Lung microvascular endothelial cell (primary cell): ENCODE results near the gene MXD3. TPM values are rescaled to one million over a fixed set of nuclear protein-coding genes. Genes with fewer than 3 reads are reported as not detected.
A peak's percentile ranks its signal among the peaks of the same experiment; 100 is the strongest.
"Not testable (repeated sequence)": the region's sequence is repeated elsewhere in the genome, so short reads cannot be mapped to it uniquely, and the experiment has no call there.

Source experiments
- DNase-seq, 2 donors: peaks; one replicate each; pipeline versions ENCODE4 v3.0.0 to v3.0.0-alpha.2; 2010; ENCODE audit warnings: low read depth in 2 of 2
- total RNA-seq: library from RNA; depleted of rRNA; stranded (reverse); fragments of >200 nt; gene quantifications from 2 replicates; pipeline ENCODE4 v1.2.1, GENCODE V29; 2014

The MXD3 gene
- total RNA-seq, 1 donor from 2014 or later = 8.1 TPM

DNA sequence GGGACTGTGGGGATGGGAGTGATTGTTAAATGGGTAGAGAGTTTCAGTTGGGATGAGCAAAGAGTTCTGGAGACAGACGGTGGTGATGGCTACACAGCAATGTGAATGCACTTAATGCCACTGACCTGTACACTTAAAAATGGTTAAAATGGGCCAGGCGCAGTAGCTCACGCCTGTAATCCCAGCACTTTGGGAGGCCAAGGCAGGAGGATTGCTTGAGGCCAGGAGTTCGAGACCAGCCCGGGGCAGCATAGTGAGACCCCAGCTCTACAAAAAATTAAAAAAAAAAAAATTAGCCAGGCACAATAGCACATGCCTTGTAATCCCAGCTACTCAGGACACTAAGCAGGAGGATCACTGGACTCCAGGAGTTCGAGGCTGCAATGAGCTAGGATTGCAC, 32.1 kb upstream of the MXD3 start:
- no peak for DNase-seq

GRCh38 chr5:177343000-177343399, 31.3 kb upstream of the MXD3 start:
- not testable (repeated sequence) for DNase-seq

DNA sequence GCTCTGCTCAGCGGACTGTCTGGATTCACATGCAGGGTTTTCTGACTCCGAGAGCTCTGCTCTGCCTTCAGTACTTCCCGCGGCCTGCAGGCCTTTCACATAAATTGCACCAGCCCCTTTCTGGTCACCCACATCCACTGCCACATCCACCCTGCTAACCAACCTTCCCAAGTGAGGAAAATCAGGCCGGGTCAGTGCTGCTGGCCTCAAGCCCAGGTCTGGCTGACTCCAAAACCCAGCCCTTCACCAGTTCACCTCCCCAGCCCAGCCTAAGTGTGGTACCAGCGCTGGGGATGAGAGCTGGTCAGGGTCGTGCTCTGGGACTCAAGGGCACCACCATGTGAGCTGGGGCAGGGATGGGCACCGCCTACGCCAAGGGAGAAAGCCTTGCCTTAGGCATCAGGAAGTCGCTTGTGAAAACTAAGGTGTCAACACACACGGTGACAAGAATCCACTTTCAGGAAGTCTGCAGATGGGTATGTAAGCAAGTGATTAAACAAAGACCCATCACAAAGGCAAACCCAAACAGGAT, 27.5 kb upstream of the MXD3 start:
- peak in 1 of 2 donors; percentile 28 for DNase-seq

- DNase-seq = no peak
Measured at GRCh38 chr5:177338251-177339106, 26.8 kb upstream of the MXD3 start.

DNA sequence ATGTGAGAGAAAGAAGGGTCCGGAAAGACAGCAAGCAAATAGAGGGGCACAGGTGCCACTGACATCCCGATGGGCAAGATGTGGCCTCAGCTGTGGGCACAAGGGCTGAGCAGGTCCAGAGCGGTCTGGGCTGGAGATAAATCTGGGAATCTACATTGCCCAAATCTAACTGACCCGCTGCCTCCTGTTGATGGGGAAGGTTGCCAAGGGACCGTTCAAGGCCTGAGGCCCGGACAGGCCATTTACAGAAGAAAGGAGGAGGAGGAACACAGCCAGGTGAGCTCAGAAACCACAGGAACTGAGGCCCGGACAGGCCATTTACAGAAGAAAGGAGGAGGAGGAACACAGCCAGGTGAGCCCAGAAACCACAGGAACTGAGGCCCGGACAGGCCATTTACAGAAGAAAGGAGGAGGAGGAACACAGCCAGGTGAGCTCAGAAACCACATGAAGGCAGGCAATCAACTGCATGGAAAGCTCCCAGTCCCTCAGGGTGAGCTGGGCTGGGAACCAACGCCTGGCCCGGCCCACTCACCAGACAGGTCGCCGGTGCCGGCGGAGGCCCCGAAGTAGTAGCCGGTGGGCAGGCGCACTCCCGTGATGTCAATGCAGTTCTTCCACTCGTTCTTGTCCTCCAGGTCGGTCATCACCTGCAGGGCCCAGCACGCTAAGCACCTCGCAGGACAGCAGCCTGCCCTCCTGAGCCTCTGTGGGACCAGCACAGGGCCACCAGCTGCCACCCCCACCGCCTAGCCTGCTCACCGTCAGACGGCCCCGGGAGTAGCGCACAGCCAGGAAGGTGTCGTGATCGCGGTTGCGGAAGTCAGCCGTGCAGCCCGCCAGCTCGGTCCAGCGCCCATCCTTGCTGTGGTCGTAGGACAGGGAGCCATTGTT, 25.2 kb upstream of the MXD3 start:
- DNase-seq = no peak

DNA sequence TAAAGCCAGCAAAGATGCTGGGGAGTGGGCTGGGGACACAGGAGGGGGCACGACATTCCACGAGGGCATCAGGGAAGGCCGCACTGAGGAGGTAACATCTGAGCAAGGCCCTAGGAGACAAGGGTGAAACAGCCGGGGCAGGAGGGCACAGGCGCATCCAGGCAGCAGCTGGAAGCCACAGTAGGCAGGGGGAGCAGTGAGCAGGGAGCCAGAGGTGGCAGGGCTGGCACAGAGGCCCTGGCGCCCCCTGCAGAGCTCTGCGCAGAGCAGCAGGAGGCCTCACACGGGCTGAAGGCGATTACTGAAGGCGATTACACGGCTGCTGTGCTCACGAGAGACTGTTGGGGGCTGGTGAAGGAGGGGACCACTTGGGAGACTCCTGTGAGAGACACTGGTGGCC, 24.4 kb upstream of the MXD3 start:
- peak; percentile 29 to 46 for DNase-seq

DNA sequence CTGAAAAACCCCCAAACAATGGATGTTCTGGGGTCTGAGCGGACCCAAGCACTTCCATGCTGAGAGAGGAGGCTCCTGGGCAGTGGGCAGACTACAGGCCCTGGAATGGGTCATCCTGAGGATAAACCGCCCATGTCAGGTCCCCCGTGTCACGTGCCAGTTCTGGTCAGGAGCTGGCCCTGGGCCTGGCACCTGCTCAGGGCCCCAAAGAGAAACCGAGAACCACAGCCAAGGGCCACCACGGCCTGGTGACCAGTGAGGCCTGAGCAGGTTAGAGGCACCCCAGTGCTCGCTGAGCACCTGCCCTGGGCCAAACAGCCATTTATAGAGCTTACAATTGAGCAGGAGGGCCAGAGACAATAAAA, 24.0 kb upstream of the MXD3 start:
- DNase-seq = no peak

- DNase-seq = no peak
Measured at GRCh38 chr5:177334781-177335700, 23.3 kb upstream of the MXD3 start.

- DNase-seq = no peak
Measured at GRCh38 chr5:177334155-177334551, 22.5 kb upstream of the MXD3 start.

DNA sequence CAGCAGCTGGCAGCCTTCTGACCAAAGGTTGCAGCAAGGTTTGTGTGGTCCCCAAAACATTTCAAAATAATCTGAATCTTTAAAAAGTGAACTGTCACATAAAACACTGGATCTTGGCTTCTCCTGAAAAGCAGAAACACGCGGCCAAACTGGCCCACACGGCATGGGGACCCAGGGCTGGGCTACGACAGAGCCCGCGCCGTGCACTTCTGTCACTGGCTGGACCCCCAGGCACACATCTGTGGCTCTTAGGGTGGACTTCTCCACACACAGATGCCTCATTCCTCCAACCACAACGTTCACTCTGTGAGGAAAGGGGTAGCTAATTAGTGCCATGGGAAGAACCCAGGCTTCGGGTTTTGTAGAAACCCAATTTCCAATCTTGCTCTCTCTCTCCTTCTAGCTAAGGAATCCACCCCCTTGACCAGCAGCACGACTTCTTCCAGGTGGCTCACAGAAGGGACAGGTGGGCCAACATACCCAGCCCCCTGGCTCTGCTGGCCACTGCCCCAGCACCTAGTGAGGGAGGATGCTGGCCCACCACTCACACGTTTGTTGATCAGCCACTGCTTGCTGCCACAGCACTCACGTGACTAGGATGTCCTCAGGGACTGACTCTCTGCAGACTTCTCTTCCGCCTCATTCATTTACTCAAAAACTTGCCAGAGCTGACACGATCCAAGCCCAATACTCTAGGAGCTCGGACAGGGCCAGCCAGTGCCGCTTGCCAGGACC, 21.9 kb upstream of the MXD3 start:
- DNase-seq = no peak

- DNase-seq = no peak
Measured at GRCh38 chr5:177332896-177333260, 21.2 kb upstream of the MXD3 start.

GRCh38 chr5:177332031-177332895, 20.6 kb upstream of the MXD3 start:
- no peak for DNase-seq

GRCh38 chr5:177330991-177331842, 19.5 kb upstream of the MXD3 start:
- no peak for DNase-seq

- no peak for DNase-seq
Measured at GRCh38 chr5:177329883-177330282, 18.2 kb upstream of the MXD3 start.

DNA sequence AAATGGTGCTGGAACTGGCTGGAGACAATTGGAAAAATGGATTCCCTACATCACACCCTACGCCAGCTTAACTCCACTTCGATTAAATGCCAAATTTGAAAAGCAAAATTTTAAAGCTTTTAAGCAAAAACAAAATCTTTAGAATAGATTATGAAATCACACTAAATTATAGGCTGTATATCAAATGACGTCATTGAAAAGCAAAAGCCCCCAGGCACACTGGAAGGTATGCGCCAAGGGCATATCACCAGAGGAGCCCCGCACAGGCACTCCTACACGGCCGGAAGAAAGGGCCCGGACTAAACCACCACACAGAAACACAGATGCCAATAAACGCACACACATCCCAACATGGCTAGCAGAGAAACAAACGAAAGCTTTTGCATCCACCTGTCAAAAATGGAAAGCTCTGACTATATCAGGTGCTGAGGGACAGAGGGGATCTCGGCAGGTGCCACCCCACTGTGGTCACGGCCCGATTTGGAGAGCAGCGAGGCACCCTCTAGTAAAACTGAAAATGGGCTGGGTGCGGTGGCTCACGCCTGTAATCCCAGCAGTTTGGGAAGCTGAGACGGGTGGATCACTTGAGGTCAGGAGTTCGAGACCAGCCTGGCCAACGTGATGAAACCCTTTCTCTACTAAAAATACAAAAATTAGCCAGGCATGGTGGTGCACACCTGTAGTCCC, 17.0 kb upstream of the MXD3 start:
- no peak for DNase-seq

GRCh38 chr5:177327539-177328522, 16.1 kb upstream of the MXD3 start:
- peak in 1 of 2 donors; percentile 84 for DNase-seq

- no peak for DNase-seq
Measured at GRCh38 chr5:177325868-177326381, 14.2 kb upstream of the MXD3 start.
